Left ventricle myocardium inferior (tissue), 1 donor: ENCODE measurements around the gene SPNS1. TPM values are rescaled to one million over a fixed set of nuclear protein-coding genes. Genes with fewer than 3 reads are reported as not detected.

Experiments
- DNase-seq: peaks from one replicate; pipeline ENCODE4 v3.0.0-alpha.2; 2020
- H3K27ac ChIP-seq: fragments of 200-600 bp; replicated peaks from 2 replicates; pipeline ENCODE4 v1.8.0; 2021
- H3K27me3 ChIP-seq: fragments of 200-600 bp; 2 replicates; pipeline ENCODE4 v1.8.0; 2021; ENCODE audit warnings: low read depth
- H3K36me3 ChIP-seq: fragments of 200-600 bp; 2 replicates; pipeline ENCODE4 v1.8.0; 2021
- H3K4me1 ChIP-seq: fragments of 200-600 bp; 2 replicates; pipeline ENCODE4 v1.8.0; 2021
- H3K4me3 ChIP-seq: fragments of 200-600 bp; 2 replicates; pipeline ENCODE4 v1.8.0; 2021; ENCODE audit warnings: mild to moderate bottlenecking, moderate library complexity
- H3K9me3 ChIP-seq: fragments of 200-600 bp; replicated peaks from 2 replicates; pipeline ENCODE4 v1.8.0; 2021
- intact Hi-C: fragments of 100-400 bp; cut with micrococcal nuclease; formaldehyde crosslinking; loops from one replicate; pipeline ENCODE4 v1.11.0; 2022
- total RNA-seq: library from RNA; stranded (reverse); fragmentation: NEBNext Ultra II Directional; extraction: Animal tissue kit (Norgen Biotek cat#: 25700); gene quantifications from one replicate; pipeline ENCODE4 v1.2.1, GENCODE V29; 2021
- TF ChIP-seq, protein P1 (sequence below): fragments of 200-600 bp; IDR thresholded peaks from 2 replicates; pipeline ENCODE4 v1.8.0; 2021; ENCODE audit warnings: antibody characterized with exemption, mild to moderate bottlenecking, borderline replicate concordance
- donor health status: DM: no; HTN: yes; CAD: no; lungs with severe emphysema.

The SPNS1 gene
- total RNA-seq, 1 donor from 2014 or later = 16.5 TPM

GRCh38 chr16:28983644-28984043 lies 9.1 kb downstream of the SPNS1 start:
- Histone ChIP-seq H3K27me3 (no peaks in the 10 kb centered on the region), H3K9me3 (peaks cover 20% of the 10 kb centered on the region), H3K4me1 (no peaks in the 10 kb centered on the region), H3K36me3 (peaks cover 93% of the 10 kb centered on the region), H3K27ac (no peak overlapping the region), H3K4me3 (no peak overlapping the region)
- intact Hi-C loops = no loop called here
- TF ChIP-seq, protein P1, sequence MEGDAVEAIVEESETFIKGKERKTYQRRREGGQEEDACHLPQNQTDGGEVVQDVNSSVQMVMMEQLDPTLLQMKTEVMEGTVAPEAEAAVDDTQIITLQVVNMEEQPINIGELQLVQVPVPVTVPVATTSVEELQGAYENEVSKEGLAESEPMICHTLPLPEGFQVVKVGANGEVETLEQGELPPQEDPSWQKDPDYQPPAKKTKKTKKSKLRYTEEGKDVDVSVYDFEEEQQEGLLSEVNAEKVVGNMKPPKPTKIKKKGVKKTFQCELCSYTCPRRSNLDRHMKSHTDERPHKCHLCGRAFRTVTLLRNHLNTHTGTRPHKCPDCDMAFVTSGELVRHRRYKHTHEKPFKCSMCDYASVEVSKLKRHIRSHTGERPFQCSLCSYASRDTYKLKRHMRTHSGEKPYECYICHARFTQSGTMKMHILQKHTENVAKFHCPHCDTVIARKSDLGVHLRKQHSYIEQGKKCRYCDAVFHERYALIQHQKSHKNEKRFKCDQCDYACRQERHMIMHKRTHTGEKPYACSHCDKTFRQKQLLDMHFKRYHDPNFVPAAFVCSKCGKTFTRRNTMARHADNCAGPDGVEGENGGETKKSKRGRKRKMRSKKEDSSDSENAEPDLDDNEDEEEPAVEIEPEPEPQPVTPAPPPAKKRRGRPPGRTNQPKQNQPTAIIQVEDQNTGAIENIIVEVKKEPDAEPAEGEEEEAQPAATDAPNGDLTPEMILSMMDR = no peak
- no peak for DNase-seq

GRCh38 chr16:28984091-28984490 lies 9.5 kb downstream of the SPNS1 start:
- peaks cover 20% of the 10 kb centered on the region for H3K9me3 ChIP-seq
- no peaks in the 10 kb centered on the region for H3K27me3 ChIP-seq
- H3K36me3 ChIP-seq = peaks cover 90% of the 10 kb centered on the region
- intact Hi-C loops = no loop called here
- H3K4me1 ChIP-seq = no peaks in the 10 kb centered on the region
- TF ChIP-seq, protein P1 = no peak
- no peak for DNase-seq
- no peak overlapping the region for H3K4me3 ChIP-seq
- no peak overlapping the region for H3K27ac ChIP-seq

GRCh38 chr16:28984619-28985135 lies 10.1 kb downstream of the SPNS1 start, which contains the start of gene LAT:
LAT (plus strand) TSS chr16:28985052; CDS start chr16:28985418, 366 bp downstream.
- DNase-seq = no peak
- intact Hi-C loops = no loop called here
- H3K9me3 ChIP-seq = peaks cover 20% of the 10 kb centered on the region
- TF ChIP-seq, protein P1 = no peak
- no peaks in the 10 kb centered on the region for H3K4me1 ChIP-seq
- no peak within 1 kb of the TSS for H3K4me3 ChIP-seq
- H3K27me3 ChIP-seq = no peaks in the 10 kb centered on the region
- no peak within 1 kb of the TSS for H3K27ac ChIP-seq
- H3K36me3 ChIP-seq = peaks cover 85% of the 10 kb centered on the region

- TF ChIP-seq, protein P1 = no peak
- Histone ChIP-seq H3K9me3 (peaks cover 20% of the 10 kb centered on the region), H3K36me3 (peaks cover 77% of the 10 kb centered on the region), H3K4me1 (no peaks in the 10 kb centered on the region), H3K27ac (no peak overlapping the region), H3K4me3 (no peak overlapping the region), H3K27me3 (no peaks in the 10 kb centered on the region)
- intact Hi-C loops = no loop called here
- DNase-seq = no peak
These were observed 10.8 kb downstream of the SPNS1 start for GRCh38 chr16:28985211-28986041.

- TF ChIP-seq, protein P1 = no peak
- peaks cover 19% of the 10 kb centered on the region for H3K9me3 ChIP-seq
- no peak overlapping the region for H3K4me3 ChIP-seq
- DNase-seq = no peak
- no peak overlapping the region for H3K27ac ChIP-seq
- intact Hi-C loops = no loop called here
- H3K36me3 ChIP-seq = peaks cover 71% of the 10 kb centered on the region
- no peaks in the 10 kb centered on the region for H3K27me3 ChIP-seq
- no peaks in the 10 kb centered on the region for H3K4me1 ChIP-seq
These were observed 11.5 kb downstream of the SPNS1 start for GRCh38 chr16:28986046-28986445.
